T-cell (primary cell): ENCODE measurements around the gene KIF4A. TPM values are rescaled to one million over a fixed set of nuclear protein-coding genes. Genes with fewer than 3 reads are reported as not detected.
"Not testable (repeated sequence)": the region's sequence is repeated elsewhere in the genome, so short reads cannot be mapped to it uniquely, and the experiment has no call there.

ENCODE experiments used
- ATAC-seq, 4 experiments: fragments of 200-7000 bp in 3 of 4; fragments of 150-1000 bp in 1 of 4; cut with Tn5 transposase; replicated peaks in 1 of 4; 1 replicate in 3 of 4; 2 replicates in 1 of 4; pipeline ENCODE4 v1.10.0; 2021; ENCODE audit warnings: moderate library complexity in 3 of 4, mild to moderate bottlenecking in 2 of 4, moderate number of reproducible peaks in 1 of 4
- CTCF ChIA-PET, 2 donors: fragments of 300-600 bp; sonication (Branson Sonifier 250); formaldehyde crosslinking; loops; one replicate each; lab custom pipeline; 2022; ENCODE audit warnings: antibody characterized with exemption in 2 of 2; lab: Charles Lee
- POLR2A ChIA-PET, 2 donors: fragments of 300-600 bp; sonication (Branson Sonifier 250); formaldehyde crosslinking; loops; one replicate each; lab custom pipeline; 2022; ENCODE audit warnings: antibody characterized with exemption in 2 of 2; lab: Charles Lee
- DNase-seq, 35 experiments: peaks; one replicate each; pipeline versions ENCODE4 v3.0.0 to v3.0.0-alpha.2; 2013 to 2023
- H3K27ac ChIP-seq: one replicate; pipeline ENCODE4 v1.5.1; 2013; ENCODE audit warnings: low read length
- H3K27me3 ChIP-seq, 2 experiments: replicated peaks in 1 of 2; 1 replicate in 1 of 2; 2 replicates in 1 of 2; pipeline versions ENCODE4 v1.6.1 to v1.7.0; 2013; ENCODE audit warnings: low read length in 1 of 2, mixed read lengths in 1 of 2; ENCODE audit not compliant: control insufficient read depth in 2 of 2, insufficient read depth in 2 of 2; ENCODE audit errors: extremely low read depth in 1 of 2
- H3K36me3 ChIP-seq, 2 donors: 1 replicate in 1 of 2; 2 replicates in 1 of 2; pipeline versions ENCODE4 v1.6.1 to v1.7.0; 2013; ENCODE audit warnings: low read length in 1 of 2; ENCODE audit not compliant: control insufficient read depth in 2 of 2, insufficient read depth in 1 of 2; ENCODE audit errors: extremely low read depth in 1 of 2
- H3K4me1 ChIP-seq, 2 experiments: 1 replicate in 1 of 2; 2 replicates in 1 of 2; pipeline versions ENCODE4 v1.6.1 to v1.7.0; 2013; ENCODE audit warnings: low read length in 2 of 2, mixed read lengths in 1 of 2; ENCODE audit not compliant: insufficient read depth in 2 of 2, control insufficient read depth in 1 of 2; ENCODE audit errors: extremely low read depth in 1 of 2
- H3K4me3 ChIP-seq, 2 donors: 1 replicate in 1 of 2; 2 replicates in 1 of 2; pipeline versions ENCODE4 v1.5.1 to v1.7.0; 2013; ENCODE audit warnings: mild to moderate bottlenecking in 2 of 2, low read length in 1 of 2, moderate library complexity in 1 of 2; ENCODE audit not compliant: control insufficient read depth in 1 of 2; ENCODE audit errors: extremely low read depth in 1 of 2
- H3K9me3 ChIP-seq: 2 replicates; pipeline ENCODE4 v1.7.0; 2013
- H3K27ac Mint-ChIP-seq, 2 donors: one replicate each; pipeline ENCODE4 v1.8.0; 2020 to 2021; ENCODE audit warnings: mild to moderate bottlenecking in 2 of 2, mixed read lengths in 2 of 2
- H3K27me3 Mint-ChIP-seq, 2 donors: one replicate each; pipeline ENCODE4 v1.8.0; 2021 to 2022; ENCODE audit warnings: mixed read lengths in 2 of 2
- H3K36me3 Mint-ChIP-seq: one replicate; pipeline ENCODE4 v1.8.0; 2021; ENCODE audit warnings: mixed read lengths
- H3K4me1 Mint-ChIP-seq, 3 donors: one replicate each; pipeline ENCODE4 v1.8.0; 2020 to 2022; ENCODE audit warnings: mixed read lengths in 3 of 3, mild to moderate bottlenecking in 1 of 3
- H3K4me3 Mint-ChIP-seq, 3 donors: one replicate each; pipeline ENCODE4 v1.8.0; 2020 to 2022; ENCODE audit warnings: mild to moderate bottlenecking in 3 of 3, mixed read lengths in 3 of 3, moderate library complexity in 3 of 3
- H3K9me3 Mint-ChIP-seq, 3 donors: one replicate each; pipeline ENCODE4 v1.8.0; 2020 to 2022; ENCODE audit warnings: mixed read lengths in 3 of 3
- WGBS: methylation state at CpG from one replicate; pipeline ENCODE4 v1.1.5; 2013; ENCODE audit warnings: missing lambda C conversion rate; ENCODE audit not compliant: insufficient coverage; 5-methylcytosine and 5-hydroxymethylcytosine counted together
- total RNA-seq, 35 experiments: library from RNA in 6 of 35; stranded (reverse) in 6 of 35; fragments of 120-200 nt in 1 of 35; gene quantifications; one replicate each; pipeline versions ENCODE4 v1.2.1 to v1.2.4 and lab custom pipeline; 2013 to 2026

KIF4A gene
- total RNA-seq, 5 donors from 2014 or later (not counting 1 experiment from before 2014, with no cell fraction given), result 0.15 to 0.59 (median 0.35) TPM

- Mint-ChIP-seq H3K9me3 (no peaks in the 10 kb centered on the region), H3K36me3 (no peaks in the 10 kb centered on the region), H3K27ac (no peak overlapping the region), H3K27me3 (peaks cover 0 to 3% of the 10 kb centered on the region in 2 donors), H3K4me3 (no peak overlapping the region), H3K4me1 (no peaks in the 10 kb centered on the region)
- no peaks in the 10 kb centered on the region for H3K4me1 ChIP-seq
- no peak overlapping the region for H3K4me3 ChIP-seq
- DNase-seq (no peak), ATAC-seq (no peak)
- no peaks in the 10 kb centered on the region for H3K27me3 ChIP-seq
- H3K36me3 ChIP-seq, result no peaks in the 10 kb centered on the region
- CTCF ChIA-PET, result no interaction called here
- POLR2A ChIA-PET, result no interaction called here
- H3K9me3 ChIP-seq, result no peaks in the 10 kb centered on the region
- no peak overlapping the region for H3K27ac ChIP-seq
Observed at GRCh38 chrX:70336767-70337166, 46.9 kb downstream of the KIF4A start.

DNA sequence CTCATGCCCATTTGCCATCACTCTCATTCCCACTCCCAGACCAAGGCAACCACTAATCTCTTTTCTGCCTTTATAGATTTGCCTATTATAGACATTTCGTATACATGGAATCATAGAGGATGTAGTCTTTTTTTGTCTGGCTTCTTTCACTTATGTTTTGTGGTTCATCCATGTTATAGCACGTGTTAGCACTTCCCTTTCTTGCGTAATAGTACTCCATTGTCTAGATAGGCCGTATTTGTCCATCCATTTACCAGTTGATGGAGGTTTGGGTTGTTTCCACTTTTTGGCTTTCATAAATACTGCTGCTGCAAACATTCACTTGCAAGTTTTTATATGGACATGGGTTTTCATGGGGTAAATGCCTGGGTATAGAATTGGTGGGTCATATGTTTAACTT lies 48.4 kb downstream of the KIF4A start:
- DNase-seq (no peak), ATAC-seq (no peak)
- no CpG with 5 or more reads among the region's 4 CpGs for WGBS
- Histone ChIP-seq H3K27ac (no peak overlapping the region), H3K9me3 (no peaks in the 10 kb centered on the region), H3K4me1 (no peaks in the 10 kb centered on the region), H3K4me3 (no peak overlapping the region), H3K27me3 (no peaks in the 10 kb centered on the region), H3K36me3 (no peaks in the 10 kb centered on the region)
- ChIA-PET CTCF (no interaction called here), POLR2A (no interaction called here)
- H3K36me3 Mint-ChIP-seq, result no peaks in the 10 kb centered on the region
- H3K4me1 Mint-ChIP-seq, result no peaks in the 10 kb centered on the region
- no peaks in the 10 kb centered on the region for H3K9me3 Mint-ChIP-seq
- H3K27ac Mint-ChIP-seq, result no peak overlapping the region
- H3K27me3 Mint-ChIP-seq, result peaks cover 0 to 3% of the 10 kb centered on the region in 2 donors
- H3K4me3 Mint-ChIP-seq, result no peak overlapping the region

GRCh38 chrX:70343435-70343834 lies 53.5 kb downstream of the KIF4A start:
- Histone ChIP-seq H3K9me3 (no peaks in the 10 kb centered on the region), H3K27me3 (no peaks in the 10 kb centered on the region), H3K4me1 (no peaks in the 10 kb centered on the region), H3K27ac (no peak overlapping the region), H3K4me3 (no peak overlapping the region), H3K36me3 (no peaks in the 10 kb centered on the region)
- H3K27me3 Mint-ChIP-seq, result peaks cover 0 to 4% of the 10 kb centered on the region in 2 donors
- ATAC-seq (no peak), DNase-seq (no peak)
- no peak overlapping the region for H3K4me3 Mint-ChIP-seq
- no peaks in the 10 kb centered on the region for H3K9me3 Mint-ChIP-seq
- H3K4me1 Mint-ChIP-seq, result no peaks in the 10 kb centered on the region
- H3K27ac Mint-ChIP-seq, result no peak overlapping the region
- no CpG with 5 or more reads among the region's 7 CpGs for WGBS
- ChIA-PET CTCF (interaction anchor here in 1 of 2 donors (1.1 kb wide), 1 partner anchor 44 kb away, joined by 3 read pairs; no protein-coding TSS in a partner anchor), POLR2A (no interaction called here)
- no peaks in the 10 kb centered on the region for H3K36me3 Mint-ChIP-seq

- no peak overlapping the region for H3K27ac Mint-ChIP-seq
- no peaks in the 10 kb centered on the region for H3K9me3 Mint-ChIP-seq
- DNase-seq (no peak), ATAC-seq (no peak)
- no CpG with 5 or more reads among the region's 6 CpGs for WGBS
- ChIA-PET POLR2A (no interaction called here), CTCF (interaction anchor here in 1 of 2 donors (0.5 kb wide), 1 partner anchor 34 kb away, joined by 4 read pairs; no protein-coding TSS in a partner anchor)
- H3K9me3 ChIP-seq, result no peaks in the 10 kb centered on the region
- H3K36me3 Mint-ChIP-seq, result peaks cover 3% of the 10 kb centered on the region
- no peak overlapping the region for H3K4me3 Mint-ChIP-seq
- H3K4me1 Mint-ChIP-seq, result no peaks in the 10 kb centered on the region
- H3K27me3 Mint-ChIP-seq, result peaks cover 0 to 4% of the 10 kb centered on the region in 2 donors
- H3K27me3 ChIP-seq, result no peaks in the 10 kb centered on the region
- H3K27ac ChIP-seq, result no peak overlapping the region
- H3K36me3 ChIP-seq, result no peaks in the 10 kb centered on the region
- H3K4me3 ChIP-seq, result no peak overlapping the region
- no peaks in the 10 kb centered on the region for H3K4me1 ChIP-seq
Observed at GRCh38 chrX:70346418-70347070, 56.6 kb downstream of the KIF4A start.

- POLR2A ChIA-PET, H3K27me3 ChIP-seq, CTCF ChIA-PET, ATAC-seq, H3K27ac Mint-ChIP-seq, H3K9me3 Mint-ChIP-seq, H3K4me3 ChIP-seq, H3K36me3 ChIP-seq, H3K36me3 Mint-ChIP-seq, H3K4me1 Mint-ChIP-seq, H3K27ac ChIP-seq, H3K27me3 Mint-ChIP-seq, H3K4me1 ChIP-seq, H3K4me3 Mint-ChIP-seq, H3K9me3 ChIP-seq, DNase-seq: not testable (repeated sequence)
- WGBS, result 96% methylated on average over 8 of the region's 26 CpGs
Observed at GRCh38 chrX:70348825-70349224, 58.9 kb downstream of the KIF4A start.

DNA sequence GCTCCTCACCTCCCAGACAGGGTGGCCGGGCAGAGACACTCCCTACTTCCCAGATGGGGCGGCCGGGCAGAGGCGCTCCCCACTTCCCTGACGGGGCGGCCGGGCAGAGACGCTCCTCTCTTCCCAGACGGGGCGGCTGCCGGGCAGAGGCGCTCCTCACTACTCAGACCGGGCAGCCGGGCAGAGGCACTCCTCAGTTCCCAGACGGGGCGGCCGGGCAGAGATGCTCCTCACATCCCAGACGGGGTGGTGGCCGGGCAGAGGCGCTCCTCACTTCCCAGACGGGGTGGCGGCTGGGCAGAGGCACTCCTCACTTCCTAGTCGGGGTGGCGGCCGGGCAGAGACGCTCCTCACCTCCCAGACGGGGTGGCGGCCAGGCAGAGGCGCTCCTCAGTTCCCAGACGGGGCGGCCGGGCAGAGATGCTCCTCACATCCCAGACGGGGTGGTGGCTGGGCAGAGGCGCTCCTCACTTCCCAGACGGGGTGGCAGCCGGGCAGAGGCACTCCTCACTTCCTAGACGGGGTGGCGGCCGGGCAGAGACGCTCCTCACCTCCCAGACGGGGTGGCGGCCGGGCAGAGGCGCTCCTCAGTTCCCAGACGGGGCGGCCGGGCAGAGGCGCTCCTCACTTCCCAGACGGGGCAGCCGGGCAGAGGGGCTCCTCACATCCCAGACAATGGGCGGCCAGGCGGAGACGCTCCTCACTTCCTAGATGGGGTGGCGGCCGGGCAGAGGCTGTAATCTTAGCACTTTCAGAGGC lies 59.6 kb downstream of the KIF4A start:
- H3K4me1 ChIP-seq, H3K36me3 ChIP-seq, DNase-seq, H3K9me3 ChIP-seq, H3K4me3 Mint-ChIP-seq, H3K9me3 Mint-ChIP-seq, POLR2A ChIA-PET, H3K4me3 ChIP-seq, H3K27ac Mint-ChIP-seq, H3K27me3 ChIP-seq, H3K27me3 Mint-ChIP-seq, H3K27ac ChIP-seq, H3K36me3 Mint-ChIP-seq, CTCF ChIA-PET, H3K4me1 Mint-ChIP-seq, ATAC-seq: not testable (repeated sequence)
- WGBS, result 100% methylated on average over 8 of the region's 55 CpGs
